Spleen (tissue), 13 donors: Measurements from ENCODE around the gene CAPZA3. TPM values are rescaled to one million over a fixed set of nuclear protein-coding genes. Genes with fewer than 3 reads are reported as not detected.
"Not testable (repeated sequence)": the region's sequence is repeated elsewhere in the genome, so short reads cannot be mapped to it uniquely, and the experiment has no call there.

Source experiments
- DNase-seq: peaks from one replicate; pipeline ENCODE4 v3.0.0-alpha.2; 2020
- H3K27ac ChIP-seq, 8 donors: fragments of 200-600 bp; sonication (generic) in 7 of 8; 1 replicate in 4 of 8; 2 replicates in 4 of 8; pipeline versions ENCODE4 v1.5.0 to v1.8.0; 2016 to 2021; ENCODE audit warnings: inconsistent platforms in 4 of 8, mild to moderate bottlenecking in 4 of 8, moderate library complexity in 1 of 8
- H3K27me3 ChIP-seq, 7 donors: fragments of 200-600 bp; sonication (generic) in 6 of 7; replicated peaks in 1 of 7; 1 replicate in 4 of 7; 2 replicates in 3 of 7; pipeline versions ENCODE4 v1.5.0 to v1.8.0; 2016 to 2021; ENCODE audit warnings: inconsistent platforms in 3 of 7, mild to moderate bottlenecking in 1 of 7
- H3K36me3 ChIP-seq, 6 donors: fragments of 200-600 bp; sonication (generic) in 5 of 6; 1 replicate in 4 of 6; 2 replicates in 2 of 6; pipeline versions ENCODE4 v1.5.0 to v1.8.0; 2016 to 2021; ENCODE audit warnings: inconsistent platforms in 2 of 6
- H3K4me1 ChIP-seq, 6 donors: fragments of 200-600 bp; sonication (generic) in 5 of 6; 1 replicate in 3 of 6; 2 replicates in 3 of 6; pipeline versions ENCODE4 v1.5.0 to v1.8.0; 2016 to 2021; ENCODE audit warnings: inconsistent platforms in 3 of 6
- H3K4me3 ChIP-seq, 8 donors: fragments of 200-600 bp; sonication (generic) in 7 of 8; 1 replicate in 4 of 8; 2 replicates in 4 of 8; pipeline versions ENCODE4 v1.5.0 to v1.8.0; 2016 to 2021; ENCODE audit warnings: inconsistent platforms in 4 of 8, mild to moderate bottlenecking in 4 of 8, moderate library complexity in 2 of 8
- H3K9me3 ChIP-seq, 8 donors: fragments of 200-600 bp; sonication (generic) in 7 of 8; 1 replicate in 4 of 8; 2 replicates in 4 of 8; pipeline versions ENCODE4 v1.5.0 to v1.8.0; 2016 to 2021; ENCODE audit warnings: inconsistent platforms in 4 of 8
- POLR2A ChIP-seq, 3 donors: fragments of 450-650 bp; IDR thresholded peaks; one replicate each; pipeline ENCODE4 v1.5.1; 2017; ENCODE audit warnings: antibody characterized with exemption in 3 of 3, mild to moderate bottlenecking in 1 of 3
- POLR2AphosphoS5 ChIP-seq, 3 donors: sonication (generic); formaldehyde crosslinking; IDR thresholded peaks; one replicate each; pipeline ENCODE4 v1.5.1; 2017; ENCODE audit warnings: antibody characterized with exemption in 3 of 3
- WGBS, 5 donors: extraction: QIAGEN DNeasy Blood & Tissue Kit in 3 of 5; methylation state at CpG; one replicate each; pipeline versions ENCODE4 v1.1.5 to v1.1.7; 2013 to 2018; 5-methylcytosine and 5-hydroxymethylcytosine counted together
- intact Hi-C: fragments of 100-400 bp; cut with DNase I; formaldehyde crosslinking; loops from one replicate; pipeline ENCODE4 v1.15.0; 2023; ENCODE audit warnings: low total_unique reads
- long read RNA-seq, 2 donors: transcript quantifications; one replicate each; lab custom pipeline, GENCODE V29; 2026
- polyA plus RNA-seq, 3 donors: library from polyadenylated mRNA; stranded (reverse); fragments of 200-250 nt; gene quantifications; one replicate each; pipeline ENCODE4 v1.2.1, GENCODE V29; 2013
- total RNA-seq, 7 donors: library from RNA; depleted of rRNA in 3 of 7; stranded (reverse); fragments of >200 nt in 3 of 7; fragmentation: NEBNext Ultra II Directional in 4 of 7; extraction: Animal tissue kit (Norgen Biotek cat#: 25700) in 4 of 7; gene quantifications; one replicate each; pipeline versions ENCODE4 v1.1.0 to v1.2.1, GENCODE V29; 2016 to 2021
- TF ChIP-seq, protein P1 (sequence below), 11 experiments: fragments of 200-600 bp in 7 of 11; fragments of 450-650 bp in 4 of 11; sonication (generic) in 4 of 11; IDR thresholded peaks in 8 of 11; conservative IDR thresholded peaks in 3 of 11; 1 replicate in 7 of 11; 2 replicates in 4 of 11; pipeline versions ENCODE4 v1.4.0 to v1.8.0; 2016 to 2021; ENCODE audit warnings: antibody characterized with exemption in 11 of 11, inconsistent platforms in 4 of 11, mild to moderate bottlenecking in 1 of 11
- donor health status: healthy with polysubstance abuse.
- donor health status: DM: no; HTN: no; CAD: no; lungs with moderate emphysema.
- donor health status: DM: no; HTN: no; CAD: no.
- donor health status: Bipolar disorder and iron deficiency.
- donor health status: healthy.
- donor health status: DM: no; HTN: no; CAD: no.
- donor health status: DM: yes; HTN: yes; CAD: no.

CAPZA3 gene, protein sequence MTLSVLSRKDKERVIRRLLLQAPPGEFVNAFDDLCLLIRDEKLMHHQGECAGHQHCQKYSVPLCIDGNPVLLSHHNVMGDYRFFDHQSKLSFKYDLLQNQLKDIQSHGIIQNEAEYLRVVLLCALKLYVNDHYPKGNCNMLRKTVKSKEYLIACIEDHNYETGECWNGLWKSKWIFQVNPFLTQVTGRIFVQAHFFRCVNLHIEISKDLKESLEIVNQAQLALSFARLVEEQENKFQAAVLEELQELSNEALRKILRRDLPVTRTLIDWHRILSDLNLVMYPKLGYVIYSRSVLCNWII
- total RNA-seq = not detected
- not detected for polyA plus RNA-seq
- long read RNA-seq, donor 1 = 0 reads
- long read RNA-seq, donor 2 = 0 reads

DNA sequence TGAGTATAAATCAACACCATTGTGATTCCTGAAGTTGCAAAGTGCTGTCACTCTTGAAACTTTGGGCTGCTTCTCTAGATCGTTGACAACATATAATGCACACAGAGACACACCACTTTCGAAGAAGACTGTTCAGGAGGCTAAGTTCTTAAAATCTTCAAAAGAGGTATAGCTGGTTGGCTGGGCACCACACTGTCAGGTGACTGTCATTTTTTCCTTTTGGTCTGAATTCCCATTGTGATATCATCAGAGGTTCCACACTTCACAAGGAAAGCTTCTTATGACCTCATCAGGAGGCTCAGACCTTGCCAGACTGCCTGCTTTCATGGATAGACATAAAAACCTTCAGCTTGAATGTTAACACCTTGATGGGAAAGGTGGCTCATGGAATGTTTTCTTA, at the start of gene CAPZA3, which contains the start of gene PLCZ1:
TSS of gene CAPZA3 (plus strand) at position 301 of the 400 bp plus-strand sequence. CDS start 150 bp downstream, outside the sequence.
TSS of gene PLCZ1 (minus strand) at position 194 of the 400 bp plus-strand sequence. CDS start 641 bp downstream, outside the sequence.
- no peak for DNase-seq
- 75 to 91% (median 80%) methylated on average over 2 of the region's 2 CpGs for WGBS, 5 donors
- Histone ChIP-seq H3K27me3 (no peaks in the 10 kb centered on the region), H3K4me1 (no peaks in the 10 kb centered on the region), H3K36me3 (no peaks in the 10 kb centered on the region), H3K9me3 (peaks cover 0 to 31% (median 23%) of the 10 kb centered on the region in 8 donors), H3K27ac (no peak within 1 kb of the TSS), H3K4me3 (no peak within 1 kb of the TSS)
- TF ChIP-seq POLR2AphosphoS5 (IDR thresholded peaks at IDR 0.05) = no peak
- TF ChIP-seq POLR2A (IDR thresholded peaks at IDR 0.05) = no peak
- TF ChIP-seq, protein P1, sequence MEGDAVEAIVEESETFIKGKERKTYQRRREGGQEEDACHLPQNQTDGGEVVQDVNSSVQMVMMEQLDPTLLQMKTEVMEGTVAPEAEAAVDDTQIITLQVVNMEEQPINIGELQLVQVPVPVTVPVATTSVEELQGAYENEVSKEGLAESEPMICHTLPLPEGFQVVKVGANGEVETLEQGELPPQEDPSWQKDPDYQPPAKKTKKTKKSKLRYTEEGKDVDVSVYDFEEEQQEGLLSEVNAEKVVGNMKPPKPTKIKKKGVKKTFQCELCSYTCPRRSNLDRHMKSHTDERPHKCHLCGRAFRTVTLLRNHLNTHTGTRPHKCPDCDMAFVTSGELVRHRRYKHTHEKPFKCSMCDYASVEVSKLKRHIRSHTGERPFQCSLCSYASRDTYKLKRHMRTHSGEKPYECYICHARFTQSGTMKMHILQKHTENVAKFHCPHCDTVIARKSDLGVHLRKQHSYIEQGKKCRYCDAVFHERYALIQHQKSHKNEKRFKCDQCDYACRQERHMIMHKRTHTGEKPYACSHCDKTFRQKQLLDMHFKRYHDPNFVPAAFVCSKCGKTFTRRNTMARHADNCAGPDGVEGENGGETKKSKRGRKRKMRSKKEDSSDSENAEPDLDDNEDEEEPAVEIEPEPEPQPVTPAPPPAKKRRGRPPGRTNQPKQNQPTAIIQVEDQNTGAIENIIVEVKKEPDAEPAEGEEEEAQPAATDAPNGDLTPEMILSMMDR (IDR thresholded peaks at IDR 0.05 in 8 of 11, conservative IDR thresholded peaks at IDR 0.05 in 3 of 11) = no peak
- intact Hi-C loops = no loop called here

DNA sequence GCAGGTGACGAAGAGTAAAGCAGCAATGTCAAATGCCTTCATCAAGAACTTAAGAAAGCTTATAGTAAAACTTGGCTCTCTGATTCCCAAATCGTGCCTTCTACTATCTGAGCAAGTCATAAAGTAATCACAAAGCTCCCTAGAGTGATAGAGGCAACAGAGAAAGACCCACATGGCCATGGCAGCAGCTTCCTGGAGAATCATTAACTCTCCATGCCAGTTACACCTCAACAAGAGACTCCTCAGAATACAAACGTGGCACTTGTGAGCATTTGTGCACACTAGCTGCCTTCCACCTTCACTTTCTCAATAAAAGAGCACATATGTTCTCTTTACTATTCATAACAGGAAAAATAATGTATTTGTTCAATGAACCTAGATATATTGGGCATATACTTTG, 48.1 kb upstream of the CAPZA3 start:
- intact Hi-C loops = no loop called here
- Histone ChIP-seq H3K4me1 (no peaks in the 10 kb centered on the region), H3K27ac (no peak overlapping the region), H3K36me3 (no peaks in the 10 kb centered on the region), H3K27me3 (no peaks in the 10 kb centered on the region), H3K4me3 (no peak overlapping the region), H3K9me3 (no peaks in the 10 kb centered on the region)
- 58 to 78% (median 65%) methylated on average over 3 of the region's 3 CpGs for WGBS, 5 donors
- TF ChIP-seq, protein P1 (IDR thresholded peaks at IDR 0.05 in 8 of 11, conservative IDR thresholded peaks at IDR 0.05 in 3 of 11) = no peak
- no peak for TF ChIP-seq POLR2A (IDR thresholded peaks at IDR 0.05)
- no peak for TF ChIP-seq POLR2AphosphoS5 (IDR thresholded peaks at IDR 0.05)
- DNase-seq = no peak

DNA sequence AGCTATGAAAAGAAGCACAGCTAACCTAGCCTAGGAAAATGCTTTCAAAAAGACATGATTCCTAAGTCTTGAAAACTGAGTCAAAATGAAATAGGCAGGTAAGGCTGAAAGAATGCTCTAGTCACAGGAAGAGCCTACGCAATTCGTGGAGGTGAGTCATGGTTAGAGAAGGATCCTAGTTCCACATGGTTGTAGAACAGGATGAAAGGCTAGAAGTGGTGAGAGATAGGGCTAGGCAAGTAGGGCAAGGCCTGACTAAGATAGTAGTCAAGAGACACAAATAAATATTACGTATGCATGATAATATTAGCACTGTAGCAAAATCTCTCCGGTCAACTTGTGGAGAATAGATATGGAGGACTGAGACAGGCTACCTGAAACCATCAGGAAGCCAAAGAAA, 47.3 kb upstream of the CAPZA3 start:
- no peak overlapping the region for H3K27ac ChIP-seq
- H3K4me3 ChIP-seq = no peak overlapping the region
- no peaks in the 10 kb centered on the region for H3K27me3 ChIP-seq
- TF ChIP-seq POLR2A (IDR thresholded peaks at IDR 0.05) (no peak), POLR2AphosphoS5 (IDR thresholded peaks at IDR 0.05) (no peak)
- TF ChIP-seq, protein P1 (IDR thresholded peaks at IDR 0.05 in 8 of 11, conservative IDR thresholded peaks at IDR 0.05 in 3 of 11) = no peak
- DNase-seq = no peak
- no peaks in the 10 kb centered on the region for H3K9me3 ChIP-seq
- no peaks in the 10 kb centered on the region for H3K36me3 ChIP-seq
- 87 to 95% (median 90%) methylated on average over 4 of the region's 4 CpGs for WGBS, 5 donors
- no peaks in the 10 kb centered on the region for H3K4me1 ChIP-seq
- intact Hi-C loops = no loop called here

DNA sequence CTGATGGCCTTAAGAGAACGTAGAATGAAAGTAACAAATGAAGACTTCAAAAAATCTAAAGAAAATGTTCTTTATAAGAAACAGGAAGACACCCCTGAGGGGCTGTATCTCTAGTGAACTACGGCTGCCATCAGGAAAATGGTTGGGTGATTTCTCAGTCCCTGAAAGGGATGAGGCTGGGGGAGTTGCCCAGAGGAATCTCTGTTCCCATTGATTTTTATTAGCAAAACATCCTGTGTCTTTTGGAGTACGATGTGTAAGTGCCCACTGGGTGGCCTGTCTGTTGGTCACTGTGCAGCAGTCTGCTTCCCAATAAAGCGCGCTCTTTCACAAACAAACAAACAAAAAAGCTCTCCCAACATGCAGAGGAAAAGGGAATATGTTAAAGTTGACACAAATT, 43.9 kb upstream of the CAPZA3 start:
- intact Hi-C loops, H3K27ac ChIP-seq, H3K36me3 ChIP-seq, H3K4me3 ChIP-seq, DNase-seq, H3K4me1 ChIP-seq, H3K27me3 ChIP-seq, H3K9me3 ChIP-seq: not testable (repeated sequence)
- 70 to 85% (median 82%) methylated on average over 5 of the region's 5 CpGs for WGBS, 5 donors
